CD8-positive, alpha-beta memory T cell (primary cell): ENCODE data around the gene CCDC60. TPM values are rescaled to one million over a fixed set of nuclear protein-coding genes. Genes with fewer than 3 reads are reported as not detected.

Experiments used
- CTCF ChIA-PET: fragments of 350-600 bp; sonication (Branson Sonifier 250); formaldehyde crosslinking; loops from one replicate; lab custom pipeline; 2021; ENCODE audit warnings: antibody characterized with exemption; lab: Charles Lee
- POLR2A ChIA-PET: fragments of 350-600 bp; sonication (Branson Sonifier 250); formaldehyde crosslinking; loops from one replicate; lab custom pipeline; 2021; ENCODE audit warnings: antibody characterized with exemption; lab: Charles Lee
- DNase-seq, 5 donors: peaks; one replicate each; pipeline versions ENCODE4 v3.0.0 to v3.0.0-alpha.2; 2020 to 2022; ENCODE audit warnings: mixed read lengths in 1 of 5
- H3K27ac ChIP-seq: one replicate; pipeline ENCODE4 v1.7.0; 2013; ENCODE audit warnings: low read depth, mild to moderate bottlenecking, low read length, moderate library complexity
- H3K27me3 ChIP-seq: 2 replicates; pipeline ENCODE4 v1.7.0; 2013; ENCODE audit warnings: low read length, mild to moderate bottlenecking; ENCODE audit not compliant: insufficient read depth, poor library complexity, severe bottlenecking
- H3K36me3 ChIP-seq: 2 replicates; pipeline ENCODE4 v1.7.0; 2013; ENCODE audit warnings: mild to moderate bottlenecking, low read length, moderate library complexity; ENCODE audit not compliant: insufficient read depth
- H3K4me1 ChIP-seq: 2 replicates; pipeline ENCODE4 v1.7.0; 2013; ENCODE audit warnings: mild to moderate bottlenecking, low read length, moderate library complexity; ENCODE audit not compliant: insufficient read depth
- H3K4me3 ChIP-seq: 2 replicates; pipeline ENCODE4 v1.7.0; 2013; ENCODE audit warnings: mild to moderate bottlenecking, low read length
- H3K9me3 ChIP-seq: 2 replicates; pipeline ENCODE4 v1.7.0; 2013; ENCODE audit warnings: mild to moderate bottlenecking, low read length
- H3K27ac Mint-ChIP-seq, 8 donors: one replicate each; pipeline ENCODE4 v1.8.0; 2020 to 2021; ENCODE audit warnings: mixed read lengths in 8 of 8, mild to moderate bottlenecking in 6 of 8, inconsistent platforms in 3 of 8, moderate library complexity in 3 of 8
- H3K27me3 Mint-ChIP-seq, 2 donors: one replicate each; pipeline ENCODE4 v1.8.0; 2020 to 2021; ENCODE audit warnings: mixed read lengths in 2 of 2, mild to moderate bottlenecking in 1 of 2, moderate library complexity in 1 of 2
- H3K36me3 Mint-ChIP-seq, 3 donors: one replicate each; pipeline ENCODE4 v1.8.0; 2020 to 2021; ENCODE audit warnings: mixed read lengths in 3 of 3, inconsistent platforms in 1 of 3, mild to moderate bottlenecking in 1 of 3
- H3K4me1 Mint-ChIP-seq, 3 donors: one replicate each; pipeline ENCODE4 v1.8.0; 2020 to 2021; ENCODE audit warnings: mixed read lengths in 3 of 3, inconsistent platforms in 1 of 3, mild to moderate bottlenecking in 1 of 3
- H3K4me3 Mint-ChIP-seq, 7 donors: one replicate each; pipeline ENCODE4 v1.8.0; 2020 to 2021; ENCODE audit warnings: mixed read lengths in 7 of 7, mild to moderate bottlenecking in 6 of 7, moderate library complexity in 4 of 7, inconsistent platforms in 2 of 7
- H3K9me3 Mint-ChIP-seq, 5 donors: one replicate each; pipeline ENCODE4 v1.8.0; 2020 to 2022; ENCODE audit warnings: mixed read lengths in 5 of 5, mild to moderate bottlenecking in 3 of 5, moderate library complexity in 2 of 5, inconsistent platforms in 1 of 5
- polyA plus RNA-seq: library from polyadenylated mRNA; unstranded; fragments of 300-500 nt; fragmentation: Illumina TruSeq; gene quantifications from one replicate; pipeline ENCODE4 v1.2.3, GENCODE V29; 2021
- total RNA-seq, 2 experiments: library from RNA; stranded (reverse); gene quantifications; one replicate each; pipeline ENCODE4 v1.2.3, GENCODE V29; 2021

CCDC60 gene
- total and polyA plus RNA-seq, 3 experiments from 2014 or later = not detected

- CTCF ChIA-PET = no interaction called here
- POLR2A ChIA-PET = no interaction called here
- no peak for DNase-seq
These were observed 146.0 kb downstream of the CCDC60 start for GRCh38 chr12:119480551-119480950.

GRCh38 chr12:119486599-119487154, 152.1 kb downstream of the CCDC60 start:
- ChIA-PET POLR2A (no interaction called here), CTCF (no interaction called here)
- H3K27ac Mint-ChIP-seq = no peak overlapping the region
- no peak overlapping the region for H3K4me3 Mint-ChIP-seq
- no peak overlapping the region for H3K27ac ChIP-seq
- DNase-seq = no peak
- H3K9me3 ChIP-seq = no peaks in the 10 kb centered on the region
- no peaks in the 10 kb centered on the region for H3K4me1 Mint-ChIP-seq
- no peaks in the 10 kb centered on the region for H3K36me3 ChIP-seq
- peaks cover 14 to 44% of the 10 kb centered on the region in 2 donors for H3K27me3 Mint-ChIP-seq
- H3K4me3 ChIP-seq = no peak overlapping the region
- no peaks in the 10 kb centered on the region for H3K4me1 ChIP-seq
- H3K36me3 Mint-ChIP-seq = no peaks in the 10 kb centered on the region
- peaks cover 0 to 3% (median 0%) of the 10 kb centered on the region in 5 donors for H3K9me3 Mint-ChIP-seq
- no peaks in the 10 kb centered on the region for H3K27me3 ChIP-seq

More at GRCh38 chr12:119480551-119480950, 146.0 kb downstream of the CCDC60 start:
- Histone ChIP-seq H3K36me3 (no peaks in the 10 kb centered on the region), H3K4me1 (no peaks in the 10 kb centered on the region), H3K9me3 (no peaks in the 10 kb centered on the region), H3K27me3 (no peaks in the 10 kb centered on the region), H3K27ac (no peak overlapping the region), H3K4me3 (no peak overlapping the region)
- no peak overlapping the region for H3K4me3 Mint-ChIP-seq
- no peak overlapping the region for H3K27ac Mint-ChIP-seq
- peaks cover 0 to 7% (median 4%) of the 10 kb centered on the region in 5 donors for H3K9me3 Mint-ChIP-seq
- H3K27me3 Mint-ChIP-seq = peaks cover 5 to 11% of the 10 kb centered on the region in 2 donors
- no peaks in the 10 kb centered on the region for H3K4me1 Mint-ChIP-seq
- H3K36me3 Mint-ChIP-seq = no peaks in the 10 kb centered on the region

- Histone ChIP-seq H3K4me1 (no peaks in the 10 kb centered on the region), H3K9me3 (no peaks in the 10 kb centered on the region), H3K36me3 (no peaks in the 10 kb centered on the region), H3K27me3 (no peaks in the 10 kb centered on the region), H3K4me3 (no peak overlapping the region), H3K27ac (no peak overlapping the region)
- CTCF ChIA-PET = no interaction called here
- POLR2A ChIA-PET = no interaction called here
- Mint-ChIP-seq H3K4me1 (no peaks in the 10 kb centered on the region), H3K27ac (no peak overlapping the region), H3K36me3 (no peaks in the 10 kb centered on the region), H3K27me3 (peaks cover 16 to 67% of the 10 kb centered on the region in 2 donors), H3K9me3 (no peaks in the 10 kb centered on the region), H3K4me3 (no peak overlapping the region)
- no peak for DNase-seq
These were observed 157.3 kb downstream of the CCDC60 start for GRCh38 chr12:119491814-119492213.

- POLR2A ChIA-PET = no interaction called here
- no peaks in the 10 kb centered on the region for H3K36me3 Mint-ChIP-seq
- Histone ChIP-seq H3K4me3 (no peak overlapping the region), H3K27me3 (no peaks in the 10 kb centered on the region), H3K9me3 (no peaks in the 10 kb centered on the region), H3K4me1 (no peaks in the 10 kb centered on the region), H3K27ac (no peak overlapping the region), H3K36me3 (no peaks in the 10 kb centered on the region)
- CTCF ChIA-PET = interaction anchor here (1.2 kb wide), 1 partner anchor 48 kb away, joined by 3 read pairs; no protein-coding TSS in a partner anchor
- no peak overlapping the region for H3K4me3 Mint-ChIP-seq
- H3K9me3 Mint-ChIP-seq = peaks cover 0 to 5% (median 0%) of the 10 kb centered on the region in 5 donors
- no peaks in the 10 kb centered on the region for H3K4me1 Mint-ChIP-seq
- peaks cover 12 to 61% of the 10 kb centered on the region in 2 donors for H3K27me3 Mint-ChIP-seq
- no peak for DNase-seq
- H3K27ac Mint-ChIP-seq = no peak overlapping the region
These were observed 165.7 kb downstream of the CCDC60 start for GRCh38 chr12:119500209-119500608.

GRCh38 chr12:119501052-119501451, 166.5 kb downstream of the CCDC60 start:
- ChIA-PET POLR2A (no interaction called here), CTCF (no interaction called here)
- H3K4me1 Mint-ChIP-seq = no peaks in the 10 kb centered on the region
- H3K27me3 Mint-ChIP-seq = peaks cover 13 to 57% of the 10 kb centered on the region in 2 donors
- no peak overlapping the region for H3K27ac Mint-ChIP-seq
- DNase-seq = no peak
- Histone ChIP-seq H3K4me1 (no peaks in the 10 kb centered on the region), H3K27ac (no peak overlapping the region), H3K36me3 (no peaks in the 10 kb centered on the region), H3K27me3 (no peaks in the 10 kb centered on the region), H3K4me3 (no peak overlapping the region), H3K9me3 (no peaks in the 10 kb centered on the region)
- peaks cover 0 to 5% (median 0%) of the 10 kb centered on the region in 5 donors for H3K9me3 Mint-ChIP-seq
- no peak overlapping the region for H3K4me3 Mint-ChIP-seq
- H3K36me3 Mint-ChIP-seq = no peaks in the 10 kb centered on the region

GRCh38 chr12:119505001-119505400, 170.5 kb downstream of the CCDC60 start:
- Mint-ChIP-seq H3K27me3 (peaks cover 14 to 29% of the 10 kb centered on the region in 2 donors), H3K36me3 (no peaks in the 10 kb centered on the region), H3K27ac (no peak overlapping the region), H3K4me1 (no peaks in the 10 kb centered on the region), H3K9me3 (peaks cover 0 to 8% (median 0%) of the 10 kb centered on the region in 5 donors), H3K4me3 (no peak overlapping the region)
- no peaks in the 10 kb centered on the region for H3K4me1 ChIP-seq
- no peak overlapping the region for H3K27ac ChIP-seq
- ChIA-PET CTCF (no interaction called here), POLR2A (no interaction called here)
- no peak for DNase-seq
- no peaks in the 10 kb centered on the region for H3K27me3 ChIP-seq
- H3K36me3 ChIP-seq = no peaks in the 10 kb centered on the region
- no peaks in the 10 kb centered on the region for H3K9me3 ChIP-seq
- no peak overlapping the region for H3K4me3 ChIP-seq

- H3K4me3 Mint-ChIP-seq = no peak overlapping the region
- Histone ChIP-seq H3K9me3 (no peaks in the 10 kb centered on the region), H3K27ac (no peak overlapping the region), H3K27me3 (no peaks in the 10 kb centered on the region), H3K36me3 (no peaks in the 10 kb centered on the region), H3K4me3 (no peak overlapping the region), H3K4me1 (no peaks in the 10 kb centered on the region)
- H3K9me3 Mint-ChIP-seq = peaks cover 0 to 7% (median 0%) of the 10 kb centered on the region in 5 donors
- H3K27me3 Mint-ChIP-seq = peaks cover 18 to 32% of the 10 kb centered on the region in 2 donors
- H3K27ac Mint-ChIP-seq = no peak overlapping the region
- DNase-seq = no peak
- H3K36me3 Mint-ChIP-seq = peaks cover 0 to 3% (median 0%) of the 10 kb centered on the region in 3 donors
- ChIA-PET POLR2A (no interaction called here), CTCF (no interaction called here)
- H3K4me1 Mint-ChIP-seq = no peaks in the 10 kb centered on the region
These were observed 178.4 kb downstream of the CCDC60 start for GRCh38 chr12:119512772-119513497.

- H3K4me1 Mint-ChIP-seq = no peaks in the 10 kb centered on the region
- H3K27ac ChIP-seq = no peak overlapping the region
- no peak overlapping the region for H3K4me3 Mint-ChIP-seq
- no peak for DNase-seq
- no peaks in the 10 kb centered on the region for H3K36me3 ChIP-seq
- H3K27me3 ChIP-seq = no peaks in the 10 kb centered on the region
- H3K4me3 ChIP-seq = no peak overlapping the region
- ChIA-PET POLR2A (no interaction called here), CTCF (no interaction called here)
- no peaks in the 10 kb centered on the region for H3K36me3 Mint-ChIP-seq
- H3K9me3 ChIP-seq = no peaks in the 10 kb centered on the region
- H3K9me3 Mint-ChIP-seq = peaks cover 0 to 6% (median 4%) of the 10 kb centered on the region in 5 donors
- H3K27ac Mint-ChIP-seq = no peak overlapping the region
- H3K4me1 ChIP-seq = no peaks in the 10 kb centered on the region
- peaks cover 10 to 12% of the 10 kb centered on the region in 2 donors for H3K27me3 Mint-ChIP-seq
These were observed 193.7 kb downstream of the CCDC60 start for GRCh38 chr12:119528241-119528640.
